ENCODE measurements around the gene C1orf50.

The C1orf50 gene

GRCh38 chr1:42734201-42735035 is 32.6 kb upstream of the C1orf50 start:
- no peak for ATAC-seq (ENCODE audit: insufficient read depth, low read depth)
- no peak overlapping the region for H3K4me3 ChIP-seq (ENCODE audit: low read depth in 1 of 2, low read length in 2 of 2)
- H3K9me3 ChIP-seq (ENCODE audit: insufficient read depth, low read length, severe bottlenecking): no peaks in the 10 kb centered on the region
- no peak overlapping the region for H3K4me2 ChIP-seq (ENCODE audit: insufficient read depth, low read length)
- no peaks in the 10 kb centered on the region for H4K20me1 ChIP-seq (ENCODE audit: insufficient read depth, low read length)
- no peak for DNase-seq
- H3K79me2 ChIP-seq (ENCODE audit: insufficient read depth, low read length): no peaks in the 10 kb centered on the region
- H2AFZ ChIP-seq (ENCODE audit: low read depth, low read length): no peak overlapping the region
- H3K27ac ChIP-seq (ENCODE audit: low read length): no peak overlapping the region
- no peak overlapping the region for H3K9ac ChIP-seq (ENCODE audit: low read depth, low read length)
- H3K27me3 ChIP-seq (ENCODE audit: insufficient read depth, low read length, poor library complexity): no peaks in the 10 kb centered on the region
- no peaks in the 10 kb centered on the region for H3K4me1 ChIP-seq (ENCODE audit: insufficient read depth, low read length)
- no peaks in the 10 kb centered on the region for H3K36me3 ChIP-seq (ENCODE audit: insufficient read depth, low read length)
- TF ChIP-seq EZH2 (IDR thresholded peaks at IDR 0.05; ENCODE audit: borderline replicate concordance, low read depth, low read length, severe bottlenecking) (no peak), CTCF (IDR thresholded peaks at IDR 0.05; ENCODE audit: borderline replicate concordance, extremely low read depth, low read length, poor library complexity, severe bottlenecking) (no peak)

- H3K4me2 ChIP-seq (ENCODE audit: insufficient read depth, low read length): no peak overlapping the region
- H3K79me2 ChIP-seq (ENCODE audit: insufficient read depth, low read length): no peaks in the 10 kb centered on the region
- H3K27me3 ChIP-seq (ENCODE audit: insufficient read depth, low read length, poor library complexity): no peaks in the 10 kb centered on the region
- TF ChIP-seq CTCF (IDR thresholded peaks at IDR 0.05; ENCODE audit: borderline replicate concordance, extremely low read depth, low read length, poor library complexity, severe bottlenecking) (no peak), EZH2 (IDR thresholded peaks at IDR 0.05; ENCODE audit: borderline replicate concordance, low read depth, low read length, severe bottlenecking) (no peak)
- ATAC-seq (ENCODE audit: insufficient read depth, low read depth): no peak
- no peaks in the 10 kb centered on the region for H4K20me1 ChIP-seq (ENCODE audit: insufficient read depth, low read length)
- no peak overlapping the region for H3K4me3 ChIP-seq (ENCODE audit: low read depth in 1 of 2, low read length in 2 of 2)
- H3K4me1 ChIP-seq (ENCODE audit: insufficient read depth, low read length): no peaks in the 10 kb centered on the region
- H3K9ac ChIP-seq (ENCODE audit: low read depth, low read length): no peak overlapping the region
- H2AFZ ChIP-seq (ENCODE audit: low read depth, low read length): no peak overlapping the region
- H3K36me3 ChIP-seq (ENCODE audit: insufficient read depth, low read length): no peaks in the 10 kb centered on the region
- DNase-seq: no peak
- H3K27ac ChIP-seq (ENCODE audit: low read length): no peak overlapping the region
- H3K9me3 ChIP-seq (ENCODE audit: insufficient read depth, low read length, severe bottlenecking): no peaks in the 10 kb centered on the region
Measured at GRCh38 chr1:42735056-42735455, 32.0 kb upstream of the C1orf50 start.

- Histone ChIP-seq H3K27me3 (ENCODE audit: insufficient read depth, low read length, poor library complexity) (no peaks in the 10 kb centered on the region), H3K9ac (ENCODE audit: low read depth, low read length) (no peak overlapping the region), H3K4me2 (ENCODE audit: insufficient read depth, low read length) (no peak overlapping the region), H3K27ac (ENCODE audit: low read length) (no peak overlapping the region), H3K4me3 (ENCODE audit: low read depth in 1 of 2, low read length in 2 of 2) (no peak overlapping the region), H2AFZ (ENCODE audit: low read depth, low read length) (no peak overlapping the region), H4K20me1 (ENCODE audit: insufficient read depth, low read length) (no peaks in the 10 kb centered on the region), H3K79me2 (ENCODE audit: insufficient read depth, low read length) (no peaks in the 10 kb centered on the region), H3K36me3 (ENCODE audit: insufficient read depth, low read length) (no peaks in the 10 kb centered on the region), H3K9me3 (ENCODE audit: insufficient read depth, low read length, severe bottlenecking) (no peaks in the 10 kb centered on the region), H3K4me1 (ENCODE audit: insufficient read depth, low read length) (no peaks in the 10 kb centered on the region)
- ATAC-seq (ENCODE audit: insufficient read depth, low read depth): no peak
- no peak for TF ChIP-seq EZH2 (IDR thresholded peaks at IDR 0.05; ENCODE audit: borderline replicate concordance, low read depth, low read length, severe bottlenecking)
- TF ChIP-seq CTCF (IDR thresholded peaks at IDR 0.05; ENCODE audit: borderline replicate concordance, extremely low read depth, low read length, poor library complexity, severe bottlenecking): no peak
- DNase-seq: no peak
Measured at GRCh38 chr1:42735477-42736105, 31.5 kb upstream of the C1orf50 start.

Measured in DND-41 (cell line).